HG03064 (cell line): ENCODE data around the gene SLC7A14.
A peak's percentile ranks its signal among the peaks of the same experiment; 100 is the strongest.
"Not testable (repeated sequence)": the region's sequence is repeated elsewhere in the genome, so short reads cannot be mapped to it uniquely, and the experiment has no call there.

Experiments
- ATAC-seq: cut with Tn5 transposase; IDR thresholded peaks from one replicate; pipeline ENCODE4 v1.9.1; 2021; ENCODE audit warnings: low read depth; ENCODE audit not compliant: unreplicated experiment

Gene SLC7A14

DNA sequence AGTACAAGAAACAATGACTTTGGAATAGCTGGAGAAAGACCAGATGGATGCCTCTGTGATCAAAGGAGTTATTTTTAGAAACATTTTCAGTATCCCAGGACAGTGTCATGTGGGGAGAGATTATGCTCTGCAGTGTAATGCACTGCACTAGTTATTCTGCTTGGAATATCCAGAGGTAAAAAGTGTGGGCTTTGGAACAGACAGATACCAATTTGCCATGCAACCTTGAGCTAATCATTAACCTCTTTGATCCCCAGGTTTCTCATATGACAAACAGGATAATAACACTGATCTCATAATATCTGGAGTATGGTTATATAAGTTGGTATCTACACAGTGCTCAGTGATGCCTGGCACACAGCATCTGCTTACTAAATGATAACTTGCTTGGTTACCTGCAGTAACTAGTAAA lies 12.2 kb upstream of the SLC7A14 start:
- no peak for ATAC-seq

DNA sequence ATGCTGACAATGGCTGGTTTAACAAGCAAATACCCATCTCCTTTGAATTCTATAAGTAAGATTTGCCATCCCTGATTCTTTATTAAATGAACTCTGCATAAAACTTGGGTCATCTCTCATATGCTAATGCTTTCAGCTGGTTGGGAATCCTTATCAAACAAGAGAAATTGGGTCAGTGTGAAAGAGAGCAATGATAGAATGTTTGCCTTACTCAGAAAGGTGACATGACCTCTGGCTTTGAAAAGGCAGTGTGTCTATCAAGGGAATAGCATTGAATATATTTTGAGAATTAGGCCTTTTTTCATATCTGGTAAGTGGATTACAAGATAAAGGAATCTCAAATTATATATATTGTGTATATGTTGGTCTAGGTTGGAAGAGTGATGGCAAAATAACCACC lies 8.7 kb upstream of the SLC7A14 start:
- no peak for ATAC-seq

DNA sequence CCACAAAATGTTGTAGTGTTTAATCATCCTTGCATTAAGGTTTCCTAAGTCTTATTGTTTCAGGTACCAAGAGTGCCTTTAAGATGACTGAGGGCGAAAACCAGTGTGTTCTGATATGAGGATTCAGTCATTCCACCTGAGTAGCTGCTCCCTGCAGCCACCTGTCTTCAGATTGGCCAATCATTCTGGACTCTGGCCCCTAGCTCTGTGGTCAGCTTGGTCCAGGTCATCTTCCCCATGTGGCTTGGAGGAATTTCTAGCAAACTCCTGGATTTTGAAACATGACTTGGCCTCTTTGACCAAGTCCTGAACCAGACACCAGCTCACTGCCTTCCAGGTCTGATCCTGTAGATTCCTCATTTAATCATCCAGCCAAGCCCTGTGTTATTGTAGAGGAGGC lies 7.8 kb upstream of the SLC7A14 start:
- ATAC-seq = no peak

DNA sequence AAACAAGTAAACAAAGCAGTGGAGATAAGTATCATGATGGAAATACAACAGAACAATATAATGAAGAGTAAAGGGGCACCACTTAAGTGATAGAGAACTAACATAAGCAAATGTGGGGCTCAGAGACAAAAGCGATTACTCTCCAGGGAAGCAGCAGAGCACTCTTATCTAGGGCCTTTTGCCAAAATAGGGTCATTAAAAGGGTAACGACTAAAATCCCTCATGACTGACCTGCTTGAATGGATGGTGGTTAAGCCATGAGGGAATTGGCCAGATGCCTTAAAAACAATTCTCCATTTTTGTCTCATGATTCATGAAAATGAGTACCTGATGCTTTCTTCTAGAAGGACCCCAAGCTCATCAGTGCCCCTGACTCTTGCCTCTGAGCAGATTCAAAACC lies 3.2 kb upstream of the SLC7A14 start:
- no peak for ATAC-seq

DNA sequence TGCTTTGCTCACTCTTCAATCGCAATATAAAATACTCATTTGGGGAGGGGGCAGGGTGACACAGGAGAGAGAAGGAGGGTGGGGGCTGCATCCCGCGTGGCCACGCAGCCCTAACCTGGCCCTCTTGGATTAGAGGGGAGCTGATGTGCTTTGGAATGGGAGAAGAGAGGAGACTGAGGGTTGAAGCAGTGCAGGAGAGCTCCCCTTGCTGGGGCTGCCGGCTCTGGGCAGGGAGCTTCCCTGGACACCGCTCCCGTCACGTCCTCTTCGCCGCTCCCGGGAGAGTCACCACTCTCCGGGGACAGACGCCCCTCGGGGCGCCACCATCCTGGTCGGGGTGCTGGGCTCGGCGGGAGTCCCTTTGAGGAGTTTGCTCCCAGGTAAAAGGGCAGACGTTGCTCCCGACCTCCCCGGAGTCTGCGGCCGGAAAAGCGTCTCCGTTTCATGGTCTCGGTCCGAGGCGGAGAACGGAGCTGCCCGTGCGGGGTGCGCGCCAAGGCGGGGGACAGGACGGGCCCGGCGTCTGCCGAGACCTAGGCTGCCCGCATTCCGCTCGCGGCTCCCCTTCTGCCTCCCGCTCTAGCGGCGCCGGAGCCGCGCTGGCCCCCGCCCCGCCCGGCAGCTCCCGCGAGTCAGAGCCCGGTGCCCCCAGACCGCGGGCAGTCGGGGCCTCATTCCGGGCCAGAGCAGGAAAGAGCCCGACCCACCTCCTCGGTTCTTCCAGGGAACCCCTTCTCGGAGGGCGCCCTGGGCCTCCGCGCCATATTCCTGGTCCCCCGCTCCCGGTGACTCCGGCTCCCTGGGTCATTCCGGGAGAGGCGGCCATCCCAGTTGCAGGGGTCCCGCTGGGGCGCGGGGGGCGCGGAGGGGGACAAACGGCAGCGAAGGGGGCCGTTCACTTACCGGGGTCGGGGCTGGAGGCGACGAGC lies 603 bp downstream of the SLC7A14 start:
- no peak for ATAC-seq

DNA sequence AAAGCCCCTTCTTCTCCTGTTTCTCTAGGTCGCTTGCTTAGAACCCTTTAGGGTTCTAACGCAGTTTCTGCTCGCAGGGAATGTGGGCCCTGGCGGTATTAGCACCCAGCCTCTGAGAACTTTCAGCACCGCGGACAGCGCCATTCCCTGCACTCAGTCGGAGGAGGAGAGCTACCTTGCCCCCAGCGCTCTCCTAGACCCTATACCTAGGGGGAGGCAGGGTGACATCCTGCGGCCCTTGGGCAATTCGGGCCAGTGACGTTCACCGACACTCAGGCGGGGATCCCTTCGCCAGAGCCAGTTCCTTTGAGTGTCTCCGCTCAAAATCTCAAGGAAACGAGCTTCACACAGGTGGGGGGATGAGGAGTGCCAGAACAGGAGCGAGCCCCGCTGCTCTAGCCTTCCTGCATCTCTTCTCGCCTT lies 1.3 kb downstream of the SLC7A14 start:
- no peak for ATAC-seq

DNA sequence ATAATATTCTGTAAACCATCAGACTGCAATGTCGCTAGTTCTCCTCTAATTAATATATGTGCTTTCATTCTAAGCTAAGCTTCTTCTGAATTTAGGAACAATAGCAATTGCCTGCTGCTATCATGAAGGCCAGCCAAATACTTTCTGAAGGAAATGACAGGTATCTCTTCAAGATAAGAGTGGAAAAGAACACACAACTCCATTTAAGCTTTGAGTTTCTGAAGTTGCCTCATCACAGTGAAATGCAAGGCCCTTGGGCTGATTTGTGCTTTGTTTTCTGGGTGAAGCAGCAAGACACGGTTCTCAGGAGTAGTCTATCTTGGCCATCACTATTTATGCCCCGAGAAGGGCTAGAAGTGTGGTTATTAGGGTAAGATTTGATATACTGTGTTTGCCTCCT lies 6.2 kb downstream of the SLC7A14 start:
- no peak for ATAC-seq

DNA sequence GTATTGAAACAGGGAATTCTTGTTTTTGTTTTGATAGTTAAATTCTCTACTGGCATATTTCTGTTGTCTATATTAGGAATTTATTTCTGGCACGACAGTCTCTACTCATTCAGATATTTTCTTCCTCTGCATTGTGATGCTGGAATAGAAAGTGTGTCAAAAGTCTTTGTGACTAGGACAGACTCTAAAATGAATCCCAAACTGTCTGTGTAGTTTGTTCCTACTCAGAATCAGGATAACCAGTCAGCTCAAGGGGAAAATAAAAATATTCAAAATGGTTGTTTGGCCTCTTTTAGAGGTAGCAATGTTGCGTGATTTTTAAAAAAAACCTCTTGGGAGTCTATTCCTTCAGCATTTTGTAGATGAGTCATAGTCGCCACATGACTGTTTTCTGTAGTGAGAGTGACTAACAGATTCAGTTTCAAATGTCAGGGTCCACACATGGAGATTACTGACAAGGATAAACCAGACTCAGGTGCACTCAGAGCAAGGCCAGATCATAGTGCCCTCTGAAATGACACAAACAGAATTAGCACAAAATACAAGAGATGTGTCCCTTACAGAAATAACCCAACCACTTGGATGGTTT lies 13.1 kb downstream of the SLC7A14 start:
- peak; percentile 99 for ATAC-seq

DNA sequence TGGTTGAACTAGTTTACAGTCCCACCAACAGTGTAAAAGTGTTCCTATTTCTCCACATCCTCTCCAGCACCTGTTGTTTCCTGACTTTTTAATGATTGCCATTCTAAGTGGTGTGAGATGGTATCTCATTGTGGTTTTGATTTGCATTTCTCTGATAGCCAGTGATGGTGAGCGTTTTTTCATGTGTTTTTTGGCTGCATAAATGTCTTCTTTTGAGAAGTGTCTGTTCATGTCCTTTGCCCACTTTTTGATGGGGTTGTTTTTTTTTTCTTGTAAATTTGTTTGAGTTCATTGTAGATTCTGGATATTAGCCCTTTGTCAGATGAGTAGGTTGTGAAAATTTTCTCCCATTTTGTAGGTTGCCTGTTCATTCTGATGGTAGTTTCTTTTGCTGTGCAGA lies 18.3 kb downstream of the SLC7A14 start:
- ATAC-seq = not testable (repeated sequence)

DNA sequence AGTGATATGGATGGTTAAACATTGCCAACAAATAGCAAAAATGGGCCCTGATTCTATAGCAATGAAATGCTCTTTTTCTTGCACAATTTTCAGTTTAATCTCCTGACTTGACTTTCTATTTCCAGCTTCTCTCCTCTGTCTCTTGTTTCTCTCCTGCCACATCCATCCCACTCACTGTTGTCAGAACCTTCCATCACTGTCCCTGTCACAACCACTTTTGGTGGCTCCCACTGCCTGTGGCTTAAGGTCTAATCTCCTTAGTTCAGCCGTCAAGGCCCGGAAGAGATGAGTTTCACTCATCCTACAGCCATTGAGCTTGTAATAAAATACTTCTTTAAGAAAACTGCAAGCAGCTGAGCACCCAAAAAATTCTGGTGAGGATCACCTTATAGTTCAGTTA lies 19.5 kb downstream of the SLC7A14 start:
- ATAC-seq = no peak

DNA sequence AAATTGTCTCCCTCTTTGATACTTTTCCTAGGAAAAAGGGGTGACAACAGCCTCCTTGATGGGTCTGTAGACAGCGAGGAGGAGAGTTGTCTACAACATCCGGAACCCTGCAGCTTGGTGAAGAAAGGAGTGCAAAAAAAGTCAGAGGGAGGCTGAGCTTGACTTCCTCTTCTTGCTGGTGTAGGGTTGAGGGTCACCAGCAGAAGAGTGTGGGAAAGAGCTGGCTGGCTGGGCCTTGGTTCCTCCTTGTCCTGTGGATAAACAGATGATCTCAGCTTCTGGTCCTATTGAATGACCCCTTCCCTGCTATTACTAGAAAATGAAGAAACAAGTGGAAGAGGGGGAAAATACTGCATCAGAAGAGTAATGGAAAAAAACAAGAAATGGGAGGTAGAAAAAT lies 20.4 kb downstream of the SLC7A14 start:
- ATAC-seq = no peak

DNA sequence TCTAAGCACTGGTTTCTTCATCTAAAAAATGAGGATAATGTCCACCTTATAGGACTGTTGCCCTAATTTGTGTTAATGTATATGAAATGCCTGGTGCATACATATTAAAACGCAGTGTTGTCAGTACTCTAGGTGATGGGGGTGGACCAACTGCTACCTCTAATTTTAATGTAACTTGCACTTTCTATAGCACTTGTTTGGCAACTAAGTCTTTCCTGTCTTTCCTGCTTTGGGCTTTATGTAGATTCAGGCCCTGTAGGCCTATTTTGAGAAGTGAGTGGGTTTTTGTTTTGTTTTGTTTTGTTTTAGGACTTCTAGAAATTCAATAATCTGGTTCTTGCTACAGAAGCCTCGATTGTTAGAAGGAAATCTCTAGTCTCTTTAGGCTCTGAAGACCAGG lies 21.2 kb downstream of the SLC7A14 start:
- peak; percentile 35 for ATAC-seq

DNA sequence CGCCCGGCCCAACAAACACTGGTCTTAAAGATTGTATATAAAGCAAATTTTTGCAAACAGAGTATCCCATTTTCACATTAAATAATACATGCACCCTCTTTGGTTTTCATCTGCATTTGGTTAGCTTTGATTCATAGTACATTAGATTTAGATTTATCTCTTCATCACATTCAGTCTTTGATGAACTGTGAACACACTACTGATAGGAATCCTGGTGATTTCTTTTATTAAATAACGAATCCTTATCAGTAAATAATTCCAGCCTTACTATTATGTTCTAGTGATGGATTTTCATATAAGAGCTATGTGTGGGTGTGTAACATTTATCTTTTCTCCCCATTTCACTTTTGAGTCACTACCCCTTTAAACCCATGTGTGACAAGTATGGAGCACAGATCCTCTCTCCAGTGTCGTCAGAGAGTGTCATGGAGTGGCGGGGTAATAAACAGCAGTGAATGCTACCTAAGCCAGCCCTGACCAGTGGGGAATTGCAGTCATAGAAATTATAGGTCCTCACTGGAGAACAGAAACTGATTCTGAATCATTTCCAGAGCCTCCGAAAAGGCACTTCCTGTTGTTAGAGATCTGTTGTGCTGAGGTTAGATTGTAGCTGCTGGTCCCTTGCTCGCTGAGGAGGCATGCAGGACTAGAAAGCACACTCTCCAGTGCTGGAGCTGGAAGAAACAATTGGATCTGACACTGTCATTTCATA lies 22.0 kb downstream of the SLC7A14 start:
- peak; percentile 65 for ATAC-seq

DNA sequence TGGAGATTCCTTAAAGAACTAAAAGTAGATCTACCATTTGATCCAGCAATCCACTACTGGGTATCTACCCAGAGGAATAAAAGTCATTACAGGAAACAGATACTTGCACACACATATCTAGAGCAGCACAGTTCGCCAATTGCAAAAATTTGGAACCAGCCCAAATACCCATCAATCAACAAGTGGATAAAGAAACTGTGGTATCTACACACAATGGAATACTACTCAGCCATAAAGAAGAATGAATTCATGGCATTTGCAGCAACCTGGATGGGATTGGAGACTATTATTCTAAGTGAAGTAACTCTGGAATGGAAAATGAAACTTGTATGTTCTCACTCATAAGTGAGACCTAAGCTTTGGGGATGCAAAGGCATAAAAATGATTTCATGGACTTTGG lies 23.8 kb downstream of the SLC7A14 start:
- no peak for ATAC-seq

DNA sequence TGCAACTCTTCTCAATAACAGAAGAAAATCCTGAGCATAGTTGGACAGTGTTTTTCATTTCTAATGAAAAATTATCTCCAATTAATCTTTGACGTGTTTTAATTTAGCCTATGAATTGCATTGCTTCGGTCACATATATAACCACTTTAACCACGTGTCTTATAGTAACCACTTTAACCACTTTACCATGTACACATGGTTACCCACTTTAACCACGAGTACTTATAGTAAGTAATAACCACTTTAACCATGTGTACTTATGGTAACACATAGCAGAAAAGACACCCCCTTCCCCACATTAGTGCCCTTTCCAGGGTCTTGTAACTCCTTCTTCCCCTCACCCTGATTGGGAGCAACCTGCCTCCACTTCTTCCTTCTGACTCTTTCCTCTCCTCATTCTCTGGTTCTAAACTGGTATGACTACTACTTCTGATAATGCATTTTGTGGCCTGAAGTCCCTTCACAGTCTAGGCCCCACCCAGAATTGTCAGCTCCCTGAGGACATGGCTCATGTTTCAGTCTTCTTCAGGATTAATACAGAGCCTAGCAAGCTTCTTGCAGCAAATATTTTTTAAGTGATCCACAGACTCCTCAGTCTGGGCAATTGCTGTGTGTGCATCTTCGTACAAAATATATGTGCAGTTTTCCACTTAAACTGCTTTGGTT lies 25.0 kb downstream of the SLC7A14 start:
- ATAC-seq = no peak

DNA sequence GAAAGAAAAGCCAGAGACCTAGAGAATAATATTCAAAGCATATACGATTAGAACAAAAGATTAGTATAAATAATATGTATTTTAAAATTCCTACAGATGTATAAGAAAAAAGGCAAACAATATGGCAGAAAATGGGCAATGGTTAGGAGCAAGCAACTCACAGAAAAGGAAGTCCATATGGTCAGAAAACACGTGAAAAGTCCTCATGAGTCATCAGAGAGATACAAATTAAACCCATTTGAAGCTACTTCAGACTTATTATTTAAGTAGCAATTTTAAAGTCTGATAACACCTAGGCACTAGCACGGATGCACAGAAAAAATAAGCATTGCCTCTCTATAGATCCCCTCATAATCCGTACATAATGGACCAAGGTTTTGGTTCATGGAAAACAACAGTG lies 25.6 kb downstream of the SLC7A14 start:
- no peak for ATAC-seq

DNA sequence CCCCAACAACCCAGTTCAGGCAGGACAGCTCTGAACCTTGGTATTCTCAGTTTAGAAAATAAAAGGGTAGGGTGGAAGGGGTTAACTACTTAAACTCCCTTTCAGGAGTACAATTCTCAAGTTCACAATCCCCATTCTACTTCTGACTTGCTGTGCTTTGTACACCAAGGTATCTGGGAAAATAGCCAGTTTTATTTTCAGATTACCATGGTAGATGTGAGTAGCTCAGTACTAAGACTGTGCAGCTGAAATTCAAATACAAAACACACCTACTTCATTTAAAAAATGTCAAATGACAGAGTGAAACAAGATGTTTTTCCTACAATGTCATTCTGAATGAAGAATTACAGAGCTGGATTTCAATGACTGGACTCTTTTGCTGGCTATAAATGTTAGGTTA lies 27.4 kb downstream of the SLC7A14 start:
- no peak for ATAC-seq

DNA sequence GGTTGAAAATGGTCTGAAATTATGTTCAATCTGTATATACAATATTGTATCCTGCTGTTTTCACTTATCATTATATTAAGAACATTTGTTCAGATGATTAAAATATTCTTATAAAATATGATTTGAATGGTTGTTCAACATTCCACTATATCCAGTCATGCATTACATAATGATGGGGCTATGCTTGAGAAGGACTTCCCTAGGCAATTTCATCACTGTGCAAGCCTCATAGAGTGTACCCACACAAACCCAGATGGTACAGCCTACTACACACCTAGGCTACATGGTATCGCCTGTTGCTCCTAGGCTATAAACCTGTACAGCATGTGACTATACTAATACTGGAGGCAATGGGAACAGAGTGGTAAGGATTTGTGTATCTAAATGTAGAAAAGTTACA lies 30.5 kb downstream of the SLC7A14 start:
- ATAC-seq = no peak

DNA sequence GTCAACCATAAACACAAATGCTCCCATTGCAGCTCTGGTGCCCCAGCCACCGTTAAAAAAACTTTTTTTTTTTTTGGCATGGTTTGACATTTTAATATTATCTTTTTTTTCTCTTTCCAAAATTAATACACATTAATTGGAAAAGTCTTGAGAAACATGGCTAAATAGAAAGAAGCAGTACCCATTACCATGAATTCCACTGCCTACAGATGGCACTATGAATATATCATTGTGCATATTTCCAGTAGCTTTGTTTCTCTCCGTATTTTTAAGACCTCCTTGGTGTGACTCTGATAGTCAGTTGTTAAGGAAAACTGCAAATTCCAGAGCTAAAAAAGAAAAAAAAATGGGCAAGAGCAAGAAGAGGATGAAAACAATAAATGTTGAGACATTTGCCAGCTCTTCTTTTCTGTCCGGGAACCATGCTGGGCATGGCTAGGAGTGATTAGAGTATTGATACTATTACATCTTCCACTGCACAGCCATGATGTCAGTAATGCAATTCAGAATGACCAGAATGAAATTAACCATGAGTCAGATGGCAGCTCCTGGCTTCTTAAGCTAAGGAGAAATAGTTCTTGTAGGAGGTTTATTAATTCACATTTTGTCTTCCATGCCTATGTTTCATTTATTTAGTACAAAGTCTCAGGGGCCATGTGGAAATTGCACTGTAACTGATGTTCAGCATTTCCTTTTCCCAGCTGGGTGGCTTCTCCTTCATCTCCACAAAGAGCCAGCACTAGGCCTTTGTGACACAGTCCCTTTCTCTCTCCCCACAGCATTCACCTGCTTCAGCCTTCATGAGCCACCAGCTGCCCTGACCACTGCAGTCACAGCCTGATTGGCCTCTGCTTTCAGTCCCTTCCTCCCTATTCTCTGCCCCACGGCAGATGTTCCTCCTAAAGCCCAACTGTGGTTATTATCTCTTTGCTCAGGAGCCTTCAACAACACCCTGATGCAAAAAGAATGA lies 31.8 kb downstream of the SLC7A14 start:
- ATAC-seq = no peak

DNA sequence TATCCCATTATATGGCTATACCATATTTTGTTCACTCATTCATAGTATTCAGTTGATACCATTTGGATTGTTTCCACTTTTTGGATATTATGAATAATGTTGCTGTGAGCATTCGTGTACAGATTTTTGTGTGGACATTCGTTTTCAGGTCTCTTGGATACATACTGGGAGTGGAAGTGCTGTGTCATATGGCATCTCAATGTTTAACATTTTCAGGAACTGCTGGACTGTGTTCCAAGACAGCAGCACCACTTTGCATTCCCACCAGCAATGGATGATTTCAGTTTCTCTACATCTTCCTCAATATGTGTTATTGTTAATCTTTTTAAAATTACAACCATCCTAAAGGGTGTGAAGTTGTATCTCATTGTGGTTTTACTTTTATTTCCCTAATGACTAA lies 34.6 kb downstream of the SLC7A14 start:
- ATAC-seq = no peak
